Glutamatergic neuron (in vitro differentiated cells): ENCODE results near the gene ENTPD8. TPM values are rescaled to one million over a fixed set of nuclear protein-coding genes. Genes with fewer than 3 reads are reported as not detected.

Experiments used
- DNase-seq: peaks from one replicate; pipeline ENCODE4 v3.0.0; 2022
- H3K27ac Mint-ChIP-seq: one replicate; pipeline ENCODE4 v1.8.0; 2020; ENCODE audit warnings: mild to moderate bottlenecking, mixed read lengths, inconsistent platforms; ENCODE audit not compliant: unreplicated experiment
- H3K27me3 Mint-ChIP-seq: one replicate; pipeline ENCODE4 v1.8.0; 2020; ENCODE audit warnings: mild to moderate bottlenecking, moderate library complexity, mixed read lengths, inconsistent platforms; ENCODE audit not compliant: unreplicated experiment
- H3K36me3 Mint-ChIP-seq: one replicate; pipeline ENCODE4 v1.8.0; 2020; ENCODE audit warnings: mild to moderate bottlenecking, mixed read lengths, inconsistent platforms; ENCODE audit not compliant: unreplicated experiment
- H3K4me1 Mint-ChIP-seq: one replicate; pipeline ENCODE4 v1.8.0; 2020; ENCODE audit warnings: mild to moderate bottlenecking, low read depth, mixed read lengths, inconsistent platforms; ENCODE audit not compliant: unreplicated experiment
- H3K4me3 Mint-ChIP-seq: one replicate; pipeline ENCODE4 v1.8.0; 2020; ENCODE audit warnings: mild to moderate bottlenecking, mixed read lengths, inconsistent platforms; ENCODE audit not compliant: unreplicated experiment
- H3K9me3 Mint-ChIP-seq: one replicate; pipeline ENCODE4 v1.8.0; 2020; ENCODE audit warnings: mild to moderate bottlenecking, moderate library complexity, mixed read lengths, inconsistent platforms; ENCODE audit not compliant: unreplicated experiment
- total RNA-seq: library from RNA; stranded (reverse); fragmentation: NEBNext Ultra II Directional; extraction: Animal tissue kit (Norgen Biotek cat#: 25700); gene quantifications from one replicate; pipeline ENCODE4 v1.2.1, GENCODE V29; 2021; ENCODE audit not compliant: unreplicated experiment
- TF ChIP-seq, protein P1 (sequence below): fragments of 200-600 bp; sonication (generic); IDR thresholded peaks from one replicate; pipeline ENCODE4 v1.5.0; 2021; ENCODE audit not compliant: partially characterized antibody, unreplicated experiment

The ENTPD8 gene
- total RNA-seq, 1 donor from 2014 or later, result 1.0 TPM

DNA sequence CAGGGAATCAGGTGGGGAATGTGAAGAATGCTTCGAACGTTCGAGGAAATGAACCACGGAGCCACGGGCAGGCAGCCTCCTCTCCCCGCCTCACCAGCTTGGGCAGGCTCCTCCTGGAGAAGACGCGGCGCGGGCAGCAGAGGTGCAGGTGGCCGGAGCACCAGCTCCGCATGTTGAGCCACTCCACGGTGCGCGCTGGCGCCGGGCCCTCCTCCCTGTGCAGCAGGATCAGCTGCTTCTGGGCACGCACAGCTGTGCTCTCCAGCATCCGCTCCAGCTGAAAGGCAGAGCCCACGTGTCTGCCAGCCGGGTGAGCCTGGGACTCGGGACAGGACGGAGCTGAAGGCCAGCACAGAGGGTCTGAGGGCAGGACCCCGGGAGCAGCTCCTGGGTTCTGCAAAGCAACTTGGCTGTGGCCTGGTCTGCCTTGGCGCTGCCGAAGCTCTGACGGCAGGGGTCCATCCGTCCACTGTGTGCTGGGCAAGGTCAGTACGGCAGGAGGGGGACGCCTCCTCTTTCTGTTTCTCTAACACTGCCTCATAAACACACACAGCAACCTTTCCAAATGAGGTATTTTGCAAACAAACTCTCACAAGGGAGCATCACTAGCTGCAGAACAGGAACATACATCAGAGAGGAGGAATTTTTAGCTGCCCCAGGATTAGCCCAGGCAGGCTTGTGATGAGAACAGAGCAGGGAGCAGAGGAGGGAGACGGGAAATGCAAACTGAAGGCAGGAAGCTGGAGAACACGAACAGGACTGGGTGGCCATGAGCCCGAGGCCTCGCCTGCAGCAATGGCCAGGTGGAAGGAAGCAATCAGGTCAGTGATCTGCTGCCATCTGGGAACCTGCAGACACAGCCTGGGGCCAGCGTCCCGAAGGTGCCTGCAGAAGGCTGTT is 38.1 kb upstream of the ENTPD8 start:
- Mint-ChIP-seq H3K4me3 (peak overlapping the region; percentile 77), H3K36me3 (peaks cover 13% of the 10 kb centered on the region), H3K27ac (peak overlapping the region; percentile 91), H3K27me3 (peaks cover 12% of the 10 kb centered on the region), H3K9me3 (peaks cover 17% of the 10 kb centered on the region), H3K4me1 (peaks cover 7% of the 10 kb centered on the region)
- TF ChIP-seq, protein P1, sequence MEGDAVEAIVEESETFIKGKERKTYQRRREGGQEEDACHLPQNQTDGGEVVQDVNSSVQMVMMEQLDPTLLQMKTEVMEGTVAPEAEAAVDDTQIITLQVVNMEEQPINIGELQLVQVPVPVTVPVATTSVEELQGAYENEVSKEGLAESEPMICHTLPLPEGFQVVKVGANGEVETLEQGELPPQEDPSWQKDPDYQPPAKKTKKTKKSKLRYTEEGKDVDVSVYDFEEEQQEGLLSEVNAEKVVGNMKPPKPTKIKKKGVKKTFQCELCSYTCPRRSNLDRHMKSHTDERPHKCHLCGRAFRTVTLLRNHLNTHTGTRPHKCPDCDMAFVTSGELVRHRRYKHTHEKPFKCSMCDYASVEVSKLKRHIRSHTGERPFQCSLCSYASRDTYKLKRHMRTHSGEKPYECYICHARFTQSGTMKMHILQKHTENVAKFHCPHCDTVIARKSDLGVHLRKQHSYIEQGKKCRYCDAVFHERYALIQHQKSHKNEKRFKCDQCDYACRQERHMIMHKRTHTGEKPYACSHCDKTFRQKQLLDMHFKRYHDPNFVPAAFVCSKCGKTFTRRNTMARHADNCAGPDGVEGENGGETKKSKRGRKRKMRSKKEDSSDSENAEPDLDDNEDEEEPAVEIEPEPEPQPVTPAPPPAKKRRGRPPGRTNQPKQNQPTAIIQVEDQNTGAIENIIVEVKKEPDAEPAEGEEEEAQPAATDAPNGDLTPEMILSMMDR, result no peak
- no peak for DNase-seq

DNA sequence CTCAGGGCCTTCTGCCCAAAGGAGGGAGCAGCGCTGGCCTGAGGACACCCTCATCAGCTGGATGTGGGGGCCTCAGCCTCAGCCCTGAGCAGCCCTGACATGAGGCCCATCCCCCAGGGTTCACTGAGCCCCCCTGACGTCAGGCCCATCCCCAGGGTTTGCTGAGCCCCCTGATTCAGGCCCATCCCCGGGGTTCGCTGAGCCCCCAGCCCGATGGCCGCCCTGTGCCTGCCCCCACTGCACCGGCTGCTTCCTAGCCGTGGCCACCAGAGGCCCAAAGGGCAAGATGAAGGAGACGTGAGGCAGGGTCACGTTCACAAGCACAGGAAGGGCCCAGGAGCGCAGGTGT is 37.4 kb upstream of the ENTPD8 start:
- DNase-seq, result no peak
- peaks cover 16% of the 10 kb centered on the region for H3K36me3 Mint-ChIP-seq
- no peak overlapping the region for H3K4me3 Mint-ChIP-seq
- H3K27me3 Mint-ChIP-seq, result peaks cover 14% of the 10 kb centered on the region
- H3K27ac Mint-ChIP-seq, result no peak overlapping the region
- peaks cover 18% of the 10 kb centered on the region for H3K9me3 Mint-ChIP-seq
- peaks cover 7% of the 10 kb centered on the region for H3K4me1 Mint-ChIP-seq
- TF ChIP-seq, protein P1, result no peak

DNA sequence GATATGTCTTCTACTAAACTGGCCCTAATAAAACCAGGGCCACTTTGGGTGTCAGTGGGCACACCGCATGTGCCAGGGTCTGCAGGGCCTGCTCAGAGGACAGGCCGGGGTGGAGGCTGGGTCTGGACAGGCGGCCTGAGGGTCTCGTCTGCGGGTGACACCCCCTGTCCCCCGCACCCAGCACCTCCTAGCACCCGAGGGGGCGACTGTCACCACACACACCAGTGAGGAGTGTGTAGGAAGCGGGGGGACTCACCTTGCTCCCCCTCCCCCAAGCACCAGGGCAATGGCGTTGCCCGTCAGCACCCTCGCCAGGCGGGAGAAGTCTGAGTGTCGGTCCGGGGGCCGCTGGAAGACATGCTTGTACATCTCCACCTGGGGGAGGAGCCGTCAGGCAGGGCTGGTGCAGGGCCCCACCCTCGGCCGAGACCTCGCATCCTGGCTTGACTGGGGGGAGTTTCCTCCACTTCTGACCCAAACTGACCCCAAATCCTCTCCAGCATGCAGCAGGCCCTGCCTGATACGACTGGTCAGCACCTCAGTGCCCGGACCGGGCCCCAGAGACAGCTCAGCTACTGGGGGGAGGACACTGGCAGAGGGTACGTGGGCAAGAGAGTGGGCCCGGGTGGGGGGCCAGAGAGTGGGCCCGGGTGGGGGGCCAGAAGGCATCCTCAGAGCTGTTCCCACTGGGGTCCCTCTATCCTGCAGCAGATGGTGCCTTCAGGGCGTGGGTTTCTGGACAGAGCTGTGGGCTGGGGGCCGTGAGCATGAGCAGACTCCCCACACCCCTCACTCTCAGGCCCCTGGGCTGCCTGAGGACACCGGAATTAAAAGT is 36.8 kb upstream of the ENTPD8 start:
- DNase-seq, result no peak
- H3K27me3 Mint-ChIP-seq, result peaks cover 13% of the 10 kb centered on the region
- peaks cover 22% of the 10 kb centered on the region for H3K36me3 Mint-ChIP-seq
- H3K4me1 Mint-ChIP-seq, result peaks cover 7% of the 10 kb centered on the region
- H3K4me3 Mint-ChIP-seq, result no peak overlapping the region
- no peak overlapping the region for H3K27ac Mint-ChIP-seq
- H3K9me3 Mint-ChIP-seq, result peaks cover 18% of the 10 kb centered on the region
- TF ChIP-seq, protein P1, result no peak

DNA sequence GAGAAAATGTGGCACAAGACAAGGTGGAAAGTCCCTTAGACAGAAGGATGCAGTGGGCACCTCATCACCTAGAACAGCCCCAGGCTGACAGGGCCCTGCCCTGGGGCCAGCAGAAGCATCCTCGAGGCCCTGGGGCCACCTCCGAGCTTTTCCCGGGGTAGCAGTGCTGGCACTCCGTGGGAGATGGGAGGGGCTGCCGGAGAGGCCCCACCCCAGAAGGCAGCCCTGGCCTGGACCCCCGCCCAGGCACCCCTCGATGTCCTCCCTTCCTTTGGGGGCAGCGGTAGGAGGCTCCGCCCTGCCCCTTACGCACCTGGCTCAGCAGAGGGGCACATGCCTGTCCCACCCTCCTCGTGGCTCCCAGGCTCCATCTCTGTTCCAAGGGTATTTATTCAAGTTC is 35.7 kb upstream of the ENTPD8 start:
- H3K4me3 Mint-ChIP-seq, result no peak overlapping the region
- no peak for DNase-seq
- peaks cover 7% of the 10 kb centered on the region for H3K4me1 Mint-ChIP-seq
- H3K27me3 Mint-ChIP-seq, result peaks cover 12% of the 10 kb centered on the region
- peaks cover 26% of the 10 kb centered on the region for H3K36me3 Mint-ChIP-seq
- H3K9me3 Mint-ChIP-seq, result peaks cover 21% of the 10 kb centered on the region
- TF ChIP-seq, protein P1, result no peak
- no peak overlapping the region for H3K27ac Mint-ChIP-seq
